Neutrophil (primary cell): ENCODE data around the gene KISS1R.

Experiments used
- H3K27ac ChIP-seq: fragments of 200-600 bp; sonication (generic); 2 replicates; pipeline ENCODE4 v1.5.1; 2016; ENCODE audit warnings: mild to moderate bottlenecking, moderate library complexity
- H3K27me3 ChIP-seq: fragments of 200-600 bp; sonication (generic); 2 replicates; pipeline ENCODE4 v1.6.0; 2016; ENCODE audit warnings: mild to moderate bottlenecking
- H3K36me3 ChIP-seq: fragments of 200-600 bp; sonication (generic); 2 replicates; pipeline ENCODE4 v1.5.1; 2017
- H3K4me1 ChIP-seq, 2 experiments: fragments of 200-600 bp in 1 of 2; sonication (generic) in 1 of 2; 1 replicate in 1 of 2; 2 replicates in 1 of 2; pipeline versions ENCODE4 v1.5.1 to v1.6.1; 2013 to 2016; ENCODE audit warnings: low read depth in 1 of 2, low read length in 1 of 2, mild to moderate bottlenecking in 1 of 2, moderate library complexity in 1 of 2; ENCODE audit not compliant: control insufficient read depth in 1 of 2, insufficient read depth in 1 of 2
- H3K4me3 ChIP-seq, 2 experiments: fragments of 200-600 bp in 1 of 2; sonication (generic) in 1 of 2; 1 replicate in 1 of 2; 2 replicates in 1 of 2; pipeline ENCODE4 v1.5.1; 2013 to 2016; ENCODE audit warnings: low read depth in 1 of 2, low read length in 1 of 2, mild to moderate bottlenecking in 1 of 2, moderate library complexity in 1 of 2
- H3K9me3 ChIP-seq: fragments of 200-600 bp; sonication (generic); 2 replicates; pipeline ENCODE4 v1.5.1; 2016
- CTCF ChIP-seq: fragments of 200-600 bp; sonication (generic); IDR thresholded peaks from 2 replicates; pipeline ENCODE4 v1.5.1; 2016; ENCODE audit warnings: antibody characterized with exemption

The KISS1R gene

GRCh38 chr19:913080-913748 is 3.9 kb upstream of the KISS1R start, which contains the start of gene R3HDM4:
Gene R3HDM4, minus strand, starts transcription at chr19:913219. Its CDS starts 62 bp downstream, at chr19:913157.
- peak within 1 kb of the TSS; percentile 73 to 76 for H3K4me3 ChIP-seq
- peak; percentile 40 for TF ChIP-seq CTCF
- peaks cover 23% of the 10 kb centered on the region for H3K27me3 ChIP-seq
- H3K36me3 ChIP-seq = peaks cover 21% of the 10 kb centered on the region
- H3K4me1 ChIP-seq = peaks cover 73 to 85% of the 10 kb centered on the region in 2 experiments
- H3K27ac ChIP-seq = peak within 1 kb of the TSS; percentile 100
- H3K9me3 ChIP-seq = no peaks in the 10 kb centered on the region

DNA sequence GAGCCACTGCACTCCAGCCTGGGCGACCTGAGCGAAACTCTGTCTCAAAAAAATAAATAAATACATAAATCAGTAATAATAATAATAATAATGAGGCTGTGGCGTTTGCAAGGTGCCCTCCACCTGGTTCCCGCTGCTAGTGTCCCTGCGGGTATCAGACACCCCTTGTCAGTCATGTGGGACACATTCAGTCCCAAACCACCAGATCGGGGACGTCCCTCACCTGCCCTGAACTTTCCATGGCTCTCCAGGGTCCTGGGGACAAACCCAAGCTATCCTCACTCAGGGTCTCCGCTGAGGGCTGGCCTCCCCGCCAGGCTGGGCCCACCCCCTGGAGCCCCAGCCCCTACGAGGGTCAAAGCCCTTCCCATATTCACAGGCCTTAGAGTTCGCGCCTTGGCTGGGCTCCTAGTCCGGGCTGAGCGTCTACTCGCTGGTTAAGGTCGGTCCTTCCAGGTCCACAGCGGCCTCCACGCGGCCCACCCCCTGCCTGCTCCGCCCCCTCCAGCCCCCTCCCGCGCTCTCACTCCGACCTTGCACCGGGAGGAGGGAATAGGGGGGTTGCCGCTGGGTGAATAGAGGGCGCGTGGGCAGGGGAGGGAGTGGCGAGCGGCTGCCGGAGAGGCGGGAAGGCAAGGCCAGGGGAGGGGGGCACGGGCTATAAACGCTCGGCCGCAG is 349 bp upstream of the KISS1R start:
- H3K4me3 ChIP-seq = peak overlapping the region; percentile 59 to 70
- H3K9me3 ChIP-seq = no peaks in the 10 kb centered on the region
- H3K27me3 ChIP-seq = peaks cover 57% of the 10 kb centered on the region
- H3K36me3 ChIP-seq = peaks cover under 1% of the 10 kb centered on the region
- no peak for TF ChIP-seq CTCF
- H3K4me1 ChIP-seq = peaks cover 61 to 83% of the 10 kb centered on the region in 2 experiments
- peak overlapping the region; percentile 73 for H3K27ac ChIP-seq

DNA sequence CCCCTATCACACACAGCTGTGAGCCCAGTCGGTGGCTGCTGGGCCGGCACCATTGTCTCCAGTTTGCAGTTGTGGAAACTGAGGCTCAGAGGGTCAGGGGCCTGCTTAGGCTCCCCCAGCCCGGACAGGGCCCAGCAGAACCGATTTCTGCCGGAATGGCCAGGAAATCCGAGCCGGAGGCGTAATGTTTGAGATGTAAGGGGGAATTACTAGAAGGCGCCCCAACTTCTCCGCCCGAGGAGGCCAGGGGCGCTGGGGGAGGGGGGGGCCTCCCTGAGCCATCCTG is 962 bp downstream of the KISS1R start:
- H3K4me1 ChIP-seq = peaks cover 64 to 86% of the 10 kb centered on the region in 2 experiments
- no peak for TF ChIP-seq CTCF
- peaks cover 57% of the 10 kb centered on the region for H3K27me3 ChIP-seq
- no peaks in the 10 kb centered on the region for H3K36me3 ChIP-seq
- peak overlapping the region; percentile 73 for H3K27ac ChIP-seq
- no peaks in the 10 kb centered on the region for H3K9me3 ChIP-seq
- peak overlapping the region; percentile 59 to 70 for H3K4me3 ChIP-seq

DNA sequence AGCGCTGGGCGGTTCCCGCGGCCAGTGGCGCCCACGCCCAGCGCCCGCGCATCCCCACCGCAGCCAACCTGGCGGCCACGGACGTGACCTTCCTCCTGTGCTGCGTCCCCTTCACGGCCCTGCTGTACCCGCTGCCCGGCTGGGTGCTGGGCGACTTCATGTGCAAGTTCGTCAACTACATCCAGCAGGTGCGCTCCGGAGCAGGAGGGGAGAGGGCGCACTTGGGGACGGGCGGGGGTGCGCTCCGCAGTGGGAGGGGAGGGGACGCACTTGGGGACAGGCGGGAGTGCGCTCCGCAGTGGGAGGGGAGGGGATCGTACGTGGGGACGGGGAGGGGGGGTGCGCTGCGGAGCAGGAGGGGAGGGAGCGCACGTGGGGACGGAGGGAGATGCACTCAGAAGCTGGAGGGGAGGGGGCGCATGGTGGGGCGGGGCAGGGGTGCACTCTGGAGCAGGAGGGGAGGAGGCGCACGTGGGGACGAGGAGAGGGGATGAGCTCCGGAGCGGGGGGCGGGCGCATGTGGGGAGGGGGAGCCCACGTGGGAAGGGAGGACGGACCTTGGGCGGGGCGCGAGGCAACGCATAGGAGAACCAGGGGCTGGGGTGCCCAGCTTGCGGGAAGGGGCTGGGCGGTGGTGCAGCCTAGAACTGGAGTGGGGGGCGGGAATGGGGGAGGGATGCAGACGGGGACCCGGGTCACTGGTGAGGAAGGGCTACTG is 1.5 kb downstream of the KISS1R start:
- peaks cover 57% of the 10 kb centered on the region for H3K27me3 ChIP-seq
- H3K4me1 ChIP-seq = peaks cover 63 to 88% of the 10 kb centered on the region in 2 experiments
- H3K36me3 ChIP-seq = no peaks in the 10 kb centered on the region
- TF ChIP-seq CTCF = no peak
- no peaks in the 10 kb centered on the region for H3K9me3 ChIP-seq
- no peak overlapping the region for H3K27ac ChIP-seq
- no peak overlapping the region for H3K4me3 ChIP-seq

DNA sequence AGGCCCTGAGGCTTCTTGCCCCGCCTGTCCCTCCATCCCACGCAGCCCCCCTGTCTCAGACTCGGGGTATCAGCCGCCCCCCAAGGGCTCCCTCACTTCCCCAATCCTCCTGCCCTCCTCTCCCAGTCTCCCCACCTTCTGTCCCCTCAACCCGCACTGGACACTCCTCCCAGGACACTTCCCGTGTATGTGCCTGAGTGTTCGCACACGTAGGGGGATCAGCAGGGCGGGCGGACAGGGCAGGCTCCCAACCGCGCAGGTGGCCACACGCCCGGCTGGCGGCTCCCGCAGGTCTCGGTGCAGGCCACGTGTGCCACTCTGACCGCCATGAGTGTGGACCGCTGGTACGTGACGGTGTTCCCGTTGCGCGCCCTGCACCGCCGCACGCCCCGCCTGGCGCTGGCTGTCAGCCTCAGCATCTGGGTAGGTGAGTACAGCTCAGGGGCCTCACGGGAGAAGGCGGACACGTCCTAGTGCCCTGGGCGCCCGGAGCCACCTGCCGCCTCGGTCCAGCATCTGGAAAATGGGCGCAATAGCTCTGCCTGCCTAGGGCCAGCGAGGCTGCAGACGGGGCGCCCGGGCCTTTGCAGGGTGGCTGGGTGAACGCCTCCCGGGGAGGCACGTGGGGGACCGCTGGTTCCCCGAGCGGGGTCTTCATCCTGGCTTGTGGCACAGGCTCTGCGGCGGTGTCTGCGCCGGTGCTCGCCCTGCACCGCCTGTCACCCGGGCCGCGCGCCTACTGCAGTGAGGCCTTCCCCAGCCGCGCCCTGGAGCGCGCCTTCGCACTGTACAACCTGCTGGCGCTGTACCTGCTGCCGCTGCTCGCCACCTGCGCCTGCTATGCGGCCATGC is 2.3 kb downstream of the KISS1R start:
- Histone ChIP-seq H3K4me1 (peaks cover 63 to 88% of the 10 kb centered on the region in 2 experiments), H3K36me3 (no peaks in the 10 kb centered on the region), H3K4me3 (peak overlapping the region; percentile 27 to 50), H3K27me3 (peaks cover 57% of the 10 kb centered on the region), H3K27ac (peak overlapping the region; percentile 6), H3K9me3 (no peaks in the 10 kb centered on the region)
- TF ChIP-seq CTCF = no peak
